HepG2 (cell line): ENCODE results near the gene GSAP. TPM values are rescaled to one million over a fixed set of nuclear protein-coding genes. Genes with fewer than 3 reads are reported as not detected.
A peak's percentile ranks its signal among the peaks of the same experiment; 100 is the strongest.

ENCODE experiments used
- ATM ChIP-seq: fragments of 450-650 bp; IDR thresholded peaks from 2 replicates; pipeline ENCODE4 v1.7.1; 2017; ENCODE audit warnings: mild to moderate bottlenecking, borderline replicate concordance
- CEBPB ChIP-seq: IDR thresholded peaks from 2 replicates; pipeline ENCODE4 v1.6.1; 2011; ENCODE audit warnings: low read depth, low read length, improper control_type of control experiment, borderline replicate concordance
- GATAD2A ChIP-seq: IDR thresholded peaks from 2 replicates; pipeline ENCODE4 v1.6.1; 2016
- KMT2B ChIP-seq: IDR thresholded peaks from 2 replicates; pipeline ENCODE4 v1.6.1; 2016; ENCODE audit warnings: missing genetic modification reagents, missing compliant biosample characterization
- RAD51 ChIP-seq: fragments of 450-650 bp; IDR thresholded peaks from 2 replicates; pipeline ENCODE4 v1.6.1; 2016; ENCODE audit warnings: borderline replicate concordance
- RARG ChIP-seq: sonication (generic); formaldehyde crosslinking; IDR thresholded peaks from 2 replicates; pipeline ENCODE4 v1.4.0; 2020; ENCODE audit warnings: low read depth, mild to moderate bottlenecking, missing genetic modification reagents
- RXRB ChIP-seq: IDR thresholded peaks from 2 replicates; pipeline ENCODE4 v1.6.1; 2016; ENCODE audit warnings: borderline replicate concordance, missing genetic modification reagents, missing compliant biosample characterization
- TCF7L2 ChIP-seq: IDR thresholded peaks from 2 replicates; pipeline ENCODE4 v1.6.1; 2011; ENCODE audit warnings: mild to moderate bottlenecking, low read depth, low read length, moderate library complexity
- YEATS2 ChIP-seq: sonication (generic); formaldehyde crosslinking; IDR thresholded peaks from 2 replicates; pipeline ENCODE4 v1.4.0; 2020; ENCODE audit warnings: missing genetic modification reagents, borderline replicate concordance
- ZFP36L1 ChIP-seq: sonication (generic); formaldehyde crosslinking; IDR thresholded peaks from 2 replicates; pipeline ENCODE4 v1.8.0; 2022; ENCODE audit warnings: mild to moderate bottlenecking, missing genetic modification reagents, moderate library complexity
- ZNF121 ChIP-seq: sonication (generic); formaldehyde crosslinking; IDR thresholded peaks from 2 replicates; pipeline ENCODE4 v1.5.0; 2020; ENCODE audit warnings: mild to moderate bottlenecking, missing genetic modification reagents
- ZNF138 ChIP-seq: sonication (generic); formaldehyde crosslinking; IDR thresholded peaks from 2 replicates; pipeline ENCODE4 v1.5.0; 2020; ENCODE audit warnings: mild to moderate bottlenecking, low read depth, missing genetic modification reagents
- ZNF224 ChIP-seq: sonication (generic); formaldehyde crosslinking; IDR thresholded peaks from 2 replicates; pipeline ENCODE4 v1.5.0; 2020; ENCODE audit warnings: mild to moderate bottlenecking, missing genetic modification reagents
- ZNF605 ChIP-seq: sonication (generic); formaldehyde crosslinking; IDR thresholded peaks from 2 replicates; pipeline ENCODE4 v1.8.0; 2022; ENCODE audit warnings: mild to moderate bottlenecking, missing genetic modification reagents
- polyA plus RNA-seq, 8 experiments: library from polyadenylated mRNA; depleted of rRNA in 3 of 8; stranded (reverse) in 7 of 8; unstranded in 1 of 8; fragments of >200 nt; fragmentation: Illumina TruSeq in 4 of 8; extraction: Trizol in 4 of 8; gene quantifications; 2 replicates each; pipeline versions ENCODE4 v1.2.1 to v1.2.3, GENCODE V29; 2011 to 2016; ENCODE audit warnings: low read depth in 4 of 8, missing spikeins in 1 of 8, mixed read lengths in 1 of 8; ENCODE audit not compliant: insufficient read depth in 1 of 8
- total RNA-seq, 5 experiments: library from RNA; depleted of rRNA; stranded (reverse); fragments of >200 nt; fragmentation: Illumina TruSeq; extraction: Trizol; gene quantifications; 2 replicates each; pipeline ENCODE4 v1.2.3, GENCODE V29; 2016; ENCODE audit warnings: low read depth in 1 of 5
- TF ChIP-seq, protein P1 (sequence below): sonication (generic); formaldehyde crosslinking; IDR thresholded peaks from 2 replicates; pipeline ENCODE4 v1.8.1; 2022; ENCODE audit warnings: low read depth, mild to moderate bottlenecking, missing genetic modification reagents
- TF ChIP-seq, protein P2 (sequence below): IDR thresholded peaks from 2 replicates; pipeline ENCODE4 v1.6.1; 2012; ENCODE audit warnings: low read length, improper control_type of control experiment
- TF ChIP-seq, protein P3 (sequence below): sonication (generic); formaldehyde crosslinking; IDR thresholded peaks from 2 replicates; pipeline ENCODE4 v1.4.0; 2020; ENCODE audit warnings: missing genetic modification reagents
- TF ChIP-seq, protein P4 (sequence below): sonication (generic); formaldehyde crosslinking; IDR thresholded peaks from 2 replicates; pipeline ENCODE4 v1.8.1; 2023; ENCODE audit warnings: mild to moderate bottlenecking, moderate library complexity, missing genetic modification reagents

Gene GSAP
- total and polyA plus RNA-seq, 2 of the 13 experiments (the other 11 are each of a cell fraction or from before 2014, with no cell fraction given) = 34.6 to 40.6 TPM

DNA sequence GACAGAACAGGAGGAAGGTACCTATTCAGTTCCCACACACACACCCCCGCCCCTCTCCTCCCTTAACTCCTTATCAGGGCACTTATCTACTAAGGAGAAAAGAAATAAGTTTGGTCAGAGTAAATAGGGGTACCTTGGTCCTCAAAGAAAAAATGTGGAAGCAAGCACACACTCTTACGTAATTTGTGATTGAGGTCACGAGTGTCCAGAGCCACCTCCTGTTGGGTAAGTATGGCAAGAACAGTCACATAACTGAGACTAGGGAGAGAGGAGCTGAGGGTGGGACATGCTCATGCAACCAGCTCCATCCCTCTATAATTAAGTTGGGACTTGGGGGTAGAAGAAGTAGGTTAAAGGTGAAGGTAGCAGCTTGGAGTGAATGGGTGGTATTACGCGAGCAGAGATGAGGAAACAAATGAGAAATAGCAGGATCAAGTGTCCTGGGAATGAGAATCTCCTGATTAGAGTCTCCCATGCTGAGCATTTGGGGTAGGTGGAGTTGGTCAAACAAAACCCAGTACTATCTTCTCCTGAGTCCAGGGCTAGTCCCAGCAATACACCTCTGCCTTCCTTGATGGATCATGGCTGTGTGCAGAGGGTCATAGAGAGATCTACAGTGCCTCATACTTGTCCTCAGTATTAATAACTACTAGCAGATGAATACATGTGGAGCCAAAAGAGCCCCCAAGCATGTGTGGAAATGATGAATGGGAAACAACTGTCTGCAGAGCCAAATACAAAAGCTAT lies 77.1 kb downstream of the GSAP start (continued):
- TF ChIP-seq YEATS2 (CRISPR knock-in tag) (no peak), ZFP36L1 (CRISPR knock-in tag) (no peak), GATAD2A (CRISPR knock-in tag) (0 out of 2 replicates have a peak, but pooled peaks have one; percentile 17), ZNF605 (CRISPR knock-in tag) (no peak), KMT2B (CRISPR knock-in tag) (no peak), TCF7L2 (no peak), ZNF138 (CRISPR knock-in tag) (no peak), RXRB (peak; percentile 69), RAD51 (no peak), ATM (no peak), RARG (CRISPR knock-in tag) (no peak), CEBPB (peak; percentile 58), ZNF121 (CRISPR knock-in tag) (no peak), ZNF224 (CRISPR knock-in tag) (no peak)
- TF ChIP-seq, protein P1, sequence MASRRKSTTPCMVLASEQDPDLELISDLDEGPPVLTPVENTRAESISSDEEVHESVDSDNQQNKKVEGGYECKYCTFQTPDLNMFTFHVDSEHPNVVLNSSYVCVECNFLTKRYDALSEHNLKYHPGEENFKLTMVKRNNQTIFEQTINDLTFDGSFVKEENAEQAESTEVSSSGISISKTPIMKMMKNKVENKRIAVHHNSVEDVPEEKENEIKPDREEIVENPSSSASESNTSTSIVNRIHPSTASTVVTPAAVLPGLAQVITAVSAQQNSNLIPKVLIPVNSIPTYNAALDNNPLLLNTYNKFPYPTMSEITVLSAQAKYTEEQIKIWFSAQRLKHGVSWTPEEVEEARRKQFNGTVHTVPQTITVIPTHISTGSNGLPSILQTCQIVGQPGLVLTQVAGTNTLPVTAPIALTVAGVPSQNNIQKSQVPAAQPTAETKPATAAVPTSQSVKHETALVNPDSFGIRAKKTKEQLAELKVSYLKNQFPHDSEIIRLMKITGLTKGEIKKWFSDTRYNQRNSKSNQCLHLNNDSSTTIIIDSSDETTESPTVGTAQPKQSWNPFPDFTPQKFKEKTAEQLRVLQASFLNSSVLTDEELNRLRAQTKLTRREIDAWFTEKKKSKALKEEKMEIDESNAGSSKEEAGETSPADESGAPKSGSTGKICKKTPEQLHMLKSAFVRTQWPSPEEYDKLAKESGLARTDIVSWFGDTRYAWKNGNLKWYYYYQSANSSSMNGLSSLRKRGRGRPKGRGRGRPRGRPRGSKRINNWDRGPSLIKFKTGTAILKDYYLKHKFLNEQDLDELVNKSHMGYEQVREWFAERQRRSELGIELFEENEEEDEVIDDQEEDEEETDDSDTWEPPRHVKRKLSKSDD (CRISPR knock-in tag) = no peak
- TF ChIP-seq, protein P2, sequence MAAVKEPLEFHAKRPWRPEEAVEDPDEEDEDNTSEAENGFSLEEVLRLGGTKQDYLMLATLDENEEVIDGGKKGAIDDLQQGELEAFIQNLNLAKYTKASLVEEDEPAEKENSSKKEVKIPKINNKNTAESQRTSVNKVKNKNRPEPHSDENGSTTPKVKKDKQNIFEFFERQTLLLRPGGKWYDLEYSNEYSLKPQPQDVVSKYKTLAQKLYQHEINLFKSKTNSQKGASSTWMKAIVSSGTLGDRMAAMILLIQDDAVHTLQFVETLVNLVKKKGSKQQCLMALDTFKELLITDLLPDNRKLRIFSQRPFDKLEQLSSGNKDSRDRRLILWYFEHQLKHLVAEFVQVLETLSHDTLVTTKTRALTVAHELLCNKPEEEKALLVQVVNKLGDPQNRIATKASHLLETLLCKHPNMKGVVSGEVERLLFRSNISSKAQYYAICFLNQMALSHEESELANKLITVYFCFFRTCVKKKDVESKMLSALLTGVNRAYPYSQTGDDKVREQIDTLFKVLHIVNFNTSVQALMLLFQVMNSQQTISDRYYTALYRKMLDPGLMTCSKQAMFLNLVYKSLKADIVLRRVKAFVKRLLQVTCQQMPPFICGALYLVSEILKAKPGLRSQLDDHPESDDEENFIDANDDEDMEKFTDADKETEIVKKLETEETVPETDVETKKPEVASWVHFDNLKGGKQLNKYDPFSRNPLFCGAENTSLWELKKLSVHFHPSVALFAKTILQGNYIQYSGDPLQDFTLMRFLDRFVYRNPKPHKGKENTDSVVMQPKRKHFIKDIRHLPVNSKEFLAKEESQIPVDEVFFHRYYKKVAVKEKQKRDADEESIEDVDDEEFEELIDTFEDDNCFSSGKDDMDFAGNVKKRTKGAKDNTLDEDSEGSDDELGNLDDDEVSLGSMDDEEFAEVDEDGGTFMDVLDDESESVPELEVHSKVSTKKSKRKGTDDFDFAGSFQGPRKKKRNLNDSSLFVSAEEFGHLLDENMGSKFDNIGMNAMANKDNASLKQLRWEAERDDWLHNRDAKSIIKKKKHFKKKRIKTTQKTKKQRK = no peak
- TF ChIP-seq, protein P3, sequence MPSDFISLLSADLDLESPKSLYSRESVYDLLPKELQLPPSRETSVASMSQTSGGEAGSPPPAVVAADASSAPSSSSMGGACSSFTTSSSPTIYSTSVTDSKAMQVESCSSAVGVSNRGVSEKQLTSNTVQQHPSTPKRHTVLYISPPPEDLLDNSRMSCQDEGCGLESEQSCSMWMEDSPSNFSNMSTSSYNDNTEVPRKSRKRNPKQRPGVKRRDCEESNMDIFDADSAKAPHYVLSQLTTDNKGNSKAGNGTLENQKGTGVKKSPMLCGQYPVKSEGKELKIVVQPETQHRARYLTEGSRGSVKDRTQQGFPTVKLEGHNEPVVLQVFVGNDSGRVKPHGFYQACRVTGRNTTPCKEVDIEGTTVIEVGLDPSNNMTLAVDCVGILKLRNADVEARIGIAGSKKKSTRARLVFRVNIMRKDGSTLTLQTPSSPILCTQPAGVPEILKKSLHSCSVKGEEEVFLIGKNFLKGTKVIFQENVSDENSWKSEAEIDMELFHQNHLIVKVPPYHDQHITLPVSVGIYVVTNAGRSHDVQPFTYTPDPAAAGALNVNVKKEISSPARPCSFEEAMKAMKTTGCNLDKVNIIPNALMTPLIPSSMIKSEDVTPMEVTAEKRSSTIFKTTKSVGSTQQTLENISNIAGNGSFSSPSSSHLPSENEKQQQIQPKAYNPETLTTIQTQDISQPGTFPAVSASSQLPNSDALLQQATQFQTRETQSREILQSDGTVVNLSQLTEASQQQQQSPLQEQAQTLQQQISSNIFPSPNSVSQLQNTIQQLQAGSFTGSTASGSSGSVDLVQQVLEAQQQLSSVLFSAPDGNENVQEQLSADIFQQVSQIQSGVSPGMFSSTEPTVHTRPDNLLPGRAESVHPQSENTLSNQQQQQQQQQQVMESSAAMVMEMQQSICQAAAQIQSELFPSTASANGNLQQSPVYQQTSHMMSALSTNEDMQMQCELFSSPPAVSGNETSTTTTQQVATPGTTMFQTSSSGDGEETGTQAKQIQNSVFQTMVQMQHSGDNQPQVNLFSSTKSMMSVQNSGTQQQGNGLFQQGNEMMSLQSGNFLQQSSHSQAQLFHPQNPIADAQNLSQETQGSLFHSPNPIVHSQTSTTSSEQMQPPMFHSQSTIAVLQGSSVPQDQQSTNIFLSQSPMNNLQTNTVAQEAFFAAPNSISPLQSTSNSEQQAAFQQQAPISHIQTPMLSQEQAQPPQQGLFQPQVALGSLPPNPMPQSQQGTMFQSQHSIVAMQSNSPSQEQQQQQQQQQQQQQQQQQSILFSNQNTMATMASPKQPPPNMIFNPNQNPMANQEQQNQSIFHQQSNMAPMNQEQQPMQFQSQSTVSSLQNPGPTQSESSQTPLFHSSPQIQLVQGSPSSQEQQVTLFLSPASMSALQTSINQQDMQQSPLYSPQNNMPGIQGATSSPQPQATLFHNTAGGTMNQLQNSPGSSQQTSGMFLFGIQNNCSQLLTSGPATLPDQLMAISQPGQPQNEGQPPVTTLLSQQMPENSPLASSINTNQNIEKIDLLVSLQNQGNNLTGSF (CRISPR knock-in tag) = no peak
- TF ChIP-seq, protein P4, sequence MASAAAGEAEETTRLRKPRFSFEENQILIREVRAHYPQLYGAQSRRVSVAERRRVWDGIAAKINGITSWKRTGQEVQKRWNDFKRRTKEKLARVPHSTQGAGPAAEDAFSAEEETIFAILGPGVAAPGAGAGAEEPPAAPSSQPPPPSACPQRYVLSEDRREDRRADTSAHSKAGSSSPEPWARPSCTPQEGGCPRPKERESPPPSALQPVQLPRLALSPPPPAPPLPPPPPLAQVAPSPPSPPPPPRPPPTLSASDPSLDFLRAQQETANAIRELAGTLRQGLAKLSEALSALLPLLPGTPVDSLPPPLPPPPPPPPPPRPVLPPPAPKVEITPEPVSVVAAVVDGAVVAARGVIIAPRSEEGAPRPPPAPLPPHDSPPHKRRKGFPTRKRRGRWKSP (CRISPR knock-in tag) = no peak
